Measurements from ENCODE around the gene IL17A. TPM values are rescaled to one million over a fixed set of nuclear protein-coding genes. Genes with fewer than 3 reads are reported as not detected.

Gene IL17A
- total and polyA plus RNA-seq, 2 donors (not counting 1 experiment from before 2014, with no cell fraction given): not detected

DNA sequence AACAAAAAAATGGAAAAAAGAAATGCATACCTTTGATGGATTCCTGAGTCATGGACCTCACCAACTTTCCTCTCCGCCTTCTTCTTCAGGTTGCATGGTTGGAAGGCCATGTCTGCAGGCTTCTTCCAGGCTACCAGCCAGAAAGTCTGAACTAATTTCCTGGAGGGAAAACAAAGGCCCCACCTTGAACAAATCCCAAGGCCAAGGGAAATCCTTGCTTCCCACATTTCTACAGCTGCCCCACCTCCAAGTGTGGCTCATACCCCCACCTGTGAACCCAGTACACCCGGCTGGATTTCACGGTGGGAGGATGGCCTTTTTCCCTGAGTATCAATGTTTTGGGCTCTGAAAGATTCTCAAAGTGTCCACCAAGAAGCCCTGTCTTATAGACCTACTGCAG is 22.4 kb downstream of the IL17A start:
- DNase-seq (ENCODE audit: low read depth in 2 of 2): no peak
- no peak overlapping the region for H3K4me2 ChIP-seq (ENCODE audit: extremely low read depth, insufficient read depth, low read length)
- no peaks in the 10 kb centered on the region for H3K36me3 ChIP-seq (ENCODE audit: control insufficient read depth, insufficient read depth, low read length)
- H3K27me3 ChIP-seq (ENCODE audit: control insufficient read depth, insufficient read depth, low read length): no peaks in the 10 kb centered on the region
- H3K27ac ChIP-seq (ENCODE audit: insufficient read depth, low read length): no peak overlapping the region
- H3K9me3 ChIP-seq (ENCODE audit: control insufficient read depth, insufficient read depth, low read depth, low read length): no peaks in the 10 kb centered on the region
- no peak overlapping the region for H3K4me3 ChIP-seq (replicated peaks in 1 of 4; ENCODE audit: control extremely low read depth in 1 of 4, insufficient read depth in 1 of 4, low read depth in 3 of 4, low read length in 4 of 4)
- H4K20me1 ChIP-seq (ENCODE audit: control insufficient read depth, extremely low read depth, insufficient read depth, low read length): no peaks in the 10 kb centered on the region
- no peak overlapping the region for H2AFZ ChIP-seq (ENCODE audit: low read length)
- H3K79me2 ChIP-seq (ENCODE audit: control insufficient read depth, insufficient read depth, low read length): no peaks in the 10 kb centered on the region
- H3K9ac ChIP-seq (ENCODE audit: insufficient read depth, low read length): no peak overlapping the region
- TF ChIP-seq EZH2 (IDR thresholded peaks at IDR 0.05; ENCODE audit: low read length, missing control alignments) (no peak), CTCF (conservative IDR thresholded peaks at IDR 0.05 in 1 of 2, IDR thresholded peaks at IDR 0.05 in 1 of 2; ENCODE audit: low read depth in 1 of 2, low read length in 2 of 2) (no peak)
- no peaks in the 10 kb centered on the region for H3K4me1 ChIP-seq (ENCODE audit: control insufficient read depth, extremely low read depth, insufficient read depth, low read length)

DNA sequence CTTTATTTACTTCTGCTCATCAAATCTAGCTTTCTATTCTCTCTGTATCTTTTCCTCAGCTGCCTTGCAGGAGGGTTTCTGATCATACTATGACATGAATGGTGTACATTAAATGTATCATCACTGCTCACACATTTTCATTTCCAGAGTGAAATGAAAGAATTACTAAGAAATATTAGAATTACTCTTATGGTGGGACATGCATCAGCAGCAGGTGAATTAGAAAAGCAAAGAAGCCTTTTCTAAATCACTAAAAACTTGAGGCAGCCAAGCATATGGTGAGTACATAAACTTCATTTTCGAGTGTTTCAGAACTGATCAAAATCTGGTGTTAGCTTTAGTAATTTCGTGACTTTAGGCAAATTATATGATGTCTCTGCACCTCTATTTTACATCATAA is 23.6 kb downstream of the IL17A start:
- Histone ChIP-seq H3K9ac (ENCODE audit: insufficient read depth, low read length) (no peak overlapping the region), H3K36me3 (ENCODE audit: control insufficient read depth, insufficient read depth, low read length) (no peaks in the 10 kb centered on the region)

DNA sequence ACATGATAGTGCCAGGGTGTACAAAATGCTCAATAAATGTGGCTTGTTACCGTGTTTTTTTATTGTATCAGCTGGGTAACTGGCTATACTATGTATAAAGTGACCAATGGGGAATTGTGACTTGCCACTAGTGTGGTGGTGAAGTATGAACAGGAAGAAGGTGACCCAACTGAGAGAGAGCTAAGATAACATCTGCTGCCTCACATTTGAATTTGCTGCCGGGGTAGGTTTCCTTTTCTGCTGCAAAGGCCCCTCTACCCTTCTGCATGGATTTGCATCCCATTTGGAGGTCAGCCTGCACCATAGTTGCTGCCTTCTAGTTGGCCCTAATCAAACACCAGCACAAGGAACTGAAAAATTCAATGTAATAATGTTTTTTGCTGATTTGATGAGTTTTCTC is 24.1 kb downstream of the IL17A start:
- Histone ChIP-seq H3K4me1 (ENCODE audit: control insufficient read depth, extremely low read depth, insufficient read depth, low read length) (no peaks in the 10 kb centered on the region), H3K9me3 (ENCODE audit: control insufficient read depth, insufficient read depth, low read depth, low read length) (no peaks in the 10 kb centered on the region), H3K4me2 (ENCODE audit: extremely low read depth, insufficient read depth, low read length) (no peak overlapping the region), H4K20me1 (ENCODE audit: control insufficient read depth, extremely low read depth, insufficient read depth, low read length) (no peaks in the 10 kb centered on the region), H3K27me3 (ENCODE audit: control insufficient read depth, insufficient read depth, low read length) (peaks cover 6% of the 10 kb centered on the region), H3K79me2 (ENCODE audit: control insufficient read depth, insufficient read depth, low read length) (no peaks in the 10 kb centered on the region), H2AFZ (ENCODE audit: low read length) (no peak overlapping the region), H3K4me3 (replicated peaks in 1 of 4; ENCODE audit: control extremely low read depth in 1 of 4, insufficient read depth in 1 of 4, low read depth in 3 of 4, low read length in 4 of 4) (no peak overlapping the region), H3K9ac (ENCODE audit: insufficient read depth, low read length) (no peak overlapping the region), H3K36me3 (ENCODE audit: control insufficient read depth, insufficient read depth, low read length) (no peaks in the 10 kb centered on the region), H3K27ac (ENCODE audit: insufficient read depth, low read length) (no peak overlapping the region)
- no peak for TF ChIP-seq CTCF (conservative IDR thresholded peaks at IDR 0.05 in 1 of 2, IDR thresholded peaks at IDR 0.05 in 1 of 2; ENCODE audit: low read depth in 1 of 2, low read length in 2 of 2)
- TF ChIP-seq EZH2 (IDR thresholded peaks at IDR 0.05; ENCODE audit: low read length, missing control alignments): no peak
- DNase-seq (ENCODE audit: low read depth in 2 of 2): no peak

More for the DNA sequence above, 23.6 kb downstream of the IL17A start:
- H3K27ac ChIP-seq (ENCODE audit: insufficient read depth, low read length): no peak overlapping the region
- H3K27me3 ChIP-seq (ENCODE audit: control insufficient read depth, insufficient read depth, low read length): peaks cover 3% of the 10 kb centered on the region
- no peak overlapping the region for H3K4me3 ChIP-seq (replicated peaks in 1 of 4; ENCODE audit: control extremely low read depth in 1 of 4, insufficient read depth in 1 of 4, low read depth in 3 of 4, low read length in 4 of 4)
- H3K4me1 ChIP-seq (ENCODE audit: control insufficient read depth, extremely low read depth, insufficient read depth, low read length): no peaks in the 10 kb centered on the region
- no peak for DNase-seq (ENCODE audit: low read depth in 2 of 2)
- H3K9me3 ChIP-seq (ENCODE audit: control insufficient read depth, insufficient read depth, low read depth, low read length): no peaks in the 10 kb centered on the region
- H4K20me1 ChIP-seq (ENCODE audit: control insufficient read depth, extremely low read depth, insufficient read depth, low read length): no peaks in the 10 kb centered on the region
- no peak overlapping the region for H2AFZ ChIP-seq (ENCODE audit: low read length)
- H3K4me2 ChIP-seq (ENCODE audit: extremely low read depth, insufficient read depth, low read length): no peak overlapping the region
- TF ChIP-seq EZH2 (IDR thresholded peaks at IDR 0.05; ENCODE audit: low read length, missing control alignments): no peak
- TF ChIP-seq CTCF (conservative IDR thresholded peaks at IDR 0.05 in 1 of 2, IDR thresholded peaks at IDR 0.05 in 1 of 2; ENCODE audit: low read depth in 1 of 2, low read length in 2 of 2): no peak
- no peaks in the 10 kb centered on the region for H3K79me2 ChIP-seq (ENCODE audit: control insufficient read depth, insufficient read depth, low read length)
